ENCODE results near the gene HDGF. TPM values are rescaled to one million over a fixed set of nuclear protein-coding genes. Genes with fewer than 3 reads are reported as not detected.

HDGF gene
- total RNA-seq, 1 experiment from 2014 or later, result 817 TPM

- no peak overlapping the region for H3K4me3 ChIP-seq
- H3K36me3 ChIP-seq, result peaks cover 90% of the 10 kb centered on the region
- H3K9me3 ChIP-seq, result no peaks in the 10 kb centered on the region
- no peak for DNase-seq
- H3K27me3 ChIP-seq, result no peaks in the 10 kb centered on the region
These were observed 9.5 kb downstream of the HDGF start for GRCh38 chr1:156742017-156742416.

- Histone ChIP-seq H3K9me3 (no peaks in the 10 kb centered on the region), H3K4me3 (peak overlapping the region; percentile 25), H3K36me3 (peaks cover 91% of the 10 kb centered on the region), H3K27me3 (no peaks in the 10 kb centered on the region)
- no peak for DNase-seq
These were observed 9.9 kb downstream of the HDGF start for GRCh38 chr1:156741481-156741983.

- H3K4me3 ChIP-seq, result peak within 1 kb of the TSS; percentile 68
- no peaks in the 10 kb centered on the region for H3K27me3 ChIP-seq
- peaks cover 90% of the 10 kb centered on the region for H3K36me3 ChIP-seq
- peak; percentile 99 for DNase-seq
- no peaks in the 10 kb centered on the region for H3K9me3 ChIP-seq
These were observed 10.6 kb downstream of the HDGF start, which contains the start of gene MRPL24 for GRCh38 chr1:156740741-156741480. Gene MRPL24 (minus strand): TSS chr1:156741088. CDS start chr1:156738704, 2,384 bp downstream.

- DNase-seq, result no peak
- Histone ChIP-seq H3K4me3 (peak overlapping the region; percentile 68), H3K9me3 (no peaks in the 10 kb centered on the region), H3K27me3 (no peaks in the 10 kb centered on the region), H3K36me3 (peaks cover 88% of the 10 kb centered on the region)
These were observed 11.2 kb downstream of the HDGF start for GRCh38 chr1:156740237-156740740.

GRCh38 chr1:156738916-156739315 is 12.6 kb downstream of the HDGF start:
- Histone ChIP-seq H3K36me3 (peaks cover 83% of the 10 kb centered on the region), H3K4me3 (no peak overlapping the region), H3K27me3 (no peaks in the 10 kb centered on the region), H3K9me3 (no peaks in the 10 kb centered on the region)
- no peak for DNase-seq

GRCh38 chr1:156738407-156738806 is 13.1 kb downstream of the HDGF start:
- no peak overlapping the region for H3K4me3 ChIP-seq
- peaks cover 78% of the 10 kb centered on the region for H3K36me3 ChIP-seq
- no peak for DNase-seq
- H3K27me3 ChIP-seq, result no peaks in the 10 kb centered on the region
- H3K9me3 ChIP-seq, result no peaks in the 10 kb centered on the region

- no peak for DNase-seq
- Histone ChIP-seq H3K27me3 (no peaks in the 10 kb centered on the region), H3K4me3 (no peak overlapping the region), H3K36me3 (peaks cover 40% of the 10 kb centered on the region), H3K9me3 (no peaks in the 10 kb centered on the region)
These were observed 17.4 kb downstream of the HDGF start for GRCh38 chr1:156733989-156734584.

GRCh38 chr1:156728599-156729462 is 22.6 kb downstream of the HDGF start, which contains the start of gene ISG20L2:
Gene ISG20L2 (minus strand): TSS chr1:156728766. CDS start chr1:156727652, 1,114 bp downstream.
- Histone ChIP-seq H3K27me3 (no peaks in the 10 kb centered on the region), H3K9me3 (no peaks in the 10 kb centered on the region), H3K36me3 (peaks cover 37% of the 10 kb centered on the region), H3K4me3 (peak within 1 kb of the TSS; percentile 81)
- peak; percentile 98 for DNase-seq

GRCh38 chr1:156727926-156728598 is 23.4 kb downstream of the HDGF start, which contains the start of gene METTL25B:
Gene METTL25B (plus strand): TSS chr1:156728469. CDS start chr1:156729105, 636 bp downstream.
- H3K36me3 ChIP-seq, result peaks cover 44% of the 10 kb centered on the region
- no peaks in the 10 kb centered on the region for H3K27me3 ChIP-seq
- peak; percentile 88 for DNase-seq
- no peaks in the 10 kb centered on the region for H3K9me3 ChIP-seq
- H3K4me3 ChIP-seq, result peak within 1 kb of the TSS; percentile 81

- H3K27me3 ChIP-seq, result no peaks in the 10 kb centered on the region
- peaks cover 50% of the 10 kb centered on the region for H3K36me3 ChIP-seq
- no peaks in the 10 kb centered on the region for H3K9me3 ChIP-seq
- H3K4me3 ChIP-seq, result peak overlapping the region; percentile 81
- DNase-seq, result no peak
These were observed 24.0 kb downstream of the HDGF start for GRCh38 chr1:156727492-156727891.

GRCh38 chr1:156726549-156727226 is 24.8 kb downstream of the HDGF start:
- H3K36me3 ChIP-seq, result peaks cover 55% of the 10 kb centered on the region
- H3K4me3 ChIP-seq, result peak overlapping the region; percentile 81
- H3K9me3 ChIP-seq, result no peaks in the 10 kb centered on the region
- H3K27me3 ChIP-seq, result no peaks in the 10 kb centered on the region
- peak; percentile 59 for DNase-seq

- H3K9me3 ChIP-seq, result no peaks in the 10 kb centered on the region
- H3K4me3 ChIP-seq, result peak overlapping the region; percentile 81
- H3K36me3 ChIP-seq, result peaks cover 64% of the 10 kb centered on the region
- DNase-seq, result peak; percentile 82
- no peaks in the 10 kb centered on the region for H3K27me3 ChIP-seq
These were observed 25.7 kb downstream of the HDGF start for GRCh38 chr1:156725683-156726280.

- DNase-seq, result no peak
- no peaks in the 10 kb centered on the region for H3K9me3 ChIP-seq
- H3K4me3 ChIP-seq, result no peak overlapping the region
- H3K27me3 ChIP-seq, result no peaks in the 10 kb centered on the region
- H3K36me3 ChIP-seq, result peaks cover 59% of the 10 kb centered on the region
These were observed 29.9 kb downstream of the HDGF start for GRCh38 chr1:156721535-156721934.

- H3K27me3 ChIP-seq, result no peaks in the 10 kb centered on the region
- H3K4me3 ChIP-seq, result no peak overlapping the region
- H3K36me3 ChIP-seq, result peaks cover 55% of the 10 kb centered on the region
- DNase-seq, result no peak
- no peaks in the 10 kb centered on the region for H3K9me3 ChIP-seq
These were observed 30.3 kb downstream of the HDGF start for GRCh38 chr1:156721131-156721530.

- Histone ChIP-seq H3K9me3 (no peaks in the 10 kb centered on the region), H3K27me3 (no peaks in the 10 kb centered on the region), H3K4me3 (no peak overlapping the region), H3K36me3 (peaks cover 20% of the 10 kb centered on the region)
- peak; percentile 70 for DNase-seq
These were observed 34.1 kb downstream of the HDGF start for GRCh38 chr1:156717351-156717750.

Data from MG63 (cell line).